ENCODE measurements around the gene CMIP. TPM values are rescaled to one million over a fixed set of nuclear protein-coding genes. Genes with fewer than 3 reads are reported as not detected.

The CMIP gene
- total and polyA plus RNA-seq, 10 of the 15 experiments (the other 5 are each of a cell fraction or from before 2014, with no cell fraction given): 1.2 to 43.2 (median 4.4) TPM

GRCh38 chr16:81397058-81397878 is 47.3 kb upstream of the CMIP start:
- Histone ChIP-seq H3K4me1 (ENCODE audit: control insufficient read depth, insufficient read depth, low read length) (no peaks in the 10 kb centered on the region), H3K9me3 (replicated peaks; ENCODE audit: control insufficient read depth, insufficient read depth, low read length) (no peaks in the 10 kb centered on the region), H3K79me2 (ENCODE audit: control insufficient read depth, insufficient read depth, low read length) (no peaks in the 10 kb centered on the region), H4K20me1 (ENCODE audit: control insufficient read depth, insufficient read depth) (no peaks in the 10 kb centered on the region), H3K4me2 (ENCODE audit: control insufficient read depth, insufficient read depth) (no peak overlapping the region), H3K9ac (ENCODE audit: control insufficient read depth, insufficient read depth, low read length) (no peak overlapping the region), H3K27ac (ENCODE audit: control insufficient read depth, insufficient read depth) (no peak overlapping the region), H3K36me3 (ENCODE audit: control insufficient read depth in 2 of 2, insufficient read depth in 2 of 2, low read length in 1 of 2) (no peaks in the 10 kb centered on the region), H2AFZ (ENCODE audit: control insufficient read depth, low read depth, low read length) (no peak overlapping the region), H3K4me3 (no peak overlapping the region), H3K27me3 (replicated peaks in 1 of 2; ENCODE audit: control insufficient read depth in 2 of 2, insufficient read depth in 2 of 2, low read length in 1 of 2) (no peaks in the 10 kb centered on the region)
- 66% methylated on average over 21 of the region's 21 CpGs for WGBS (ENCODE audit: insufficient coverage, insufficient replicate concordance, low lambda C conversion rate, missing lambda C conversion rate)
- in situ Hi-C loops (cut with MboI): no loop called here
- FAIRE-seq: no peak
- no peak for ATAC-seq
- no TSS peak for BruUV-seq (replicated peaks)
- POLR2A ChIA-PET: interaction anchor here (0.7 kb wide), 1 partner anchor 528 kb away, joined by 3 read pairs; no protein-coding TSS in a partner anchor
- SMC1A ChIA-PET (ENCODE audit: uncharacterized antibody, unreplicated experiment): no interaction called here
- no peak for DNase-seq (ENCODE audit: low read depth, low spot score)
- CTCF ChIA-PET: interaction anchor here (0.6 kb wide), 1 partner anchor 11 kb away, joined by 4 read pairs; no protein-coding TSS in a partner anchor
- intact Hi-C loops (cut with micrococcal nuclease; ENCODE audit: unreplicated experiment): no loop called here
- RAD21 ChIA-PET (ENCODE audit: unreplicated experiment): interaction anchor here (0.6 kb wide), 1 partner anchor 36 kb away, joined by 3 read pairs; no protein-coding TSS in a partner anchor
- no peak for TF ChIP-seq BHLHE40 (IDR thresholded peaks at IDR 0.05; ENCODE audit: borderline replicate concordance in 1 of 2, low read depth in 2 of 2, low read length in 1 of 2)
- no peak for TF ChIP-seq E2F4 (IDR thresholded peaks at IDR 0.05; ENCODE audit: low read depth, low read length)
- no peak for TF ChIP-seq SP1 (IDR thresholded peaks at IDR 0.05; ENCODE audit: low read depth, low read length)
- TF ChIP-seq CREM (IDR thresholded peaks at IDR 0.05; ENCODE audit: low read depth): no peak
- no peak for TF ChIP-seq SIX5 (IDR thresholded peaks at IDR 0.05; ENCODE audit: low read depth, low read length, severe bottlenecking)
- TF ChIP-seq RELB (IDR thresholded peaks at IDR 0.05; ENCODE audit: low read depth): no peak
- TF ChIP-seq E2F8 (IDR thresholded peaks at IDR 0.05; ENCODE audit: low read depth, partially characterized antibody): no peak
- no peak for TF ChIP-seq HDGF (IDR thresholded peaks at IDR 0.05)
- TF ChIP-seq NR2C2 (IDR thresholded peaks at IDR 0.05; ENCODE audit: borderline replicate concordance, control insufficient read depth, insufficient read length, low read depth): no peak
- TF ChIP-seq ELK1 (IDR thresholded peaks at IDR 0.05; ENCODE audit: low read depth, low read length): no peak
- TF ChIP-seq FOXK2 (IDR thresholded peaks at IDR 0.05): no peak
- no peak for TF ChIP-seq NBN (IDR thresholded peaks at IDR 0.05)
- no peak for TF ChIP-seq ZBTB4 (CRISPR knock-in tag; IDR thresholded peaks at IDR 0.05)

Measured in GM12878 (cell line).